Stimulated activated CD4-positive, alpha-beta T cell treated with anti-CD3 and anti-CD28 coated beads, Interleukin-1b, Interleukin-23, amount 100 ng/mL, for 4 hours (primary cell): ENCODE results near the gene MAGEB4.

Experiments used
- DNase-seq, 2 donors: peaks; one replicate each; pipeline ENCODE4 v3.0.0-alpha.2; 2020; ENCODE audit warnings: low read depth in 2 of 2

MAGEB4 gene

DNA sequence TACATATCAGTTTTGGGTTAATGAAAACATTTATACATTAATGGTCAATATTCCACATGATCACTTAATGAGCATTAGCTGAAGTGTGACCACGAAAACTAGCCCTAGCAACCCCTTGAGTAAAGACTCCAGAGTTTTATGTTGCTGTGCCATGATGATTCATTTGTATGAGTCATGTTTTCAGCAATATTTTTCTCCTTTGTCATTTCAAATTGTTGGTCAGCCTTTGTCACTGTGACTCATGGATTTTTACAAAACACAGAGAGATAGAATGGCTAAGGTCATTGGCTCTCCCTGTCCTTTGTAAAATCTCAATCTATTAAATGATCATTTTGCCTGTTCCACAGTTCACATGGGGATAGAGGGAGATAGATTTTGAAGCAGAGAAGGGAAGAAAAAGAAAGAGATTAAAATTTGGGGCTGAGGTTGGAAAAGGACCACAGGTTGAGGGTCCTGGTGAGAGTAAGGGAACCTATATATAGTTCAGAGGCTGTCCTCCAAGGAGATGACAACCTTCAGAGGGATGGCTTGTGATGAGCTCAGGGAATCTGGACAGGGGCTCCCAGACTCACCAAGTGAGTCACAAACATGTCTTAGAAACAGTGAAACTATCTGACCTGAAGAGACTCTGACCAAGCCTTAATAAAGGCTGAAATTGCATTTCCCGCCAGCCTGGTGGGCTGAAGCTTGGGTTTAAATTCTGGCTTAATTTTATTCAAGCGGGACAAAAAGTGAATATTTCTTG is 41.8 kb downstream of the MAGEB4 start:
- no peak for DNase-seq
